GM19455 (cell line): ENCODE data around the gene ODF4.

Experiments
- ATAC-seq: cut with Tn5 transposase; IDR thresholded peaks from one replicate; pipeline ENCODE4 v1.9.1; 2021; ENCODE audit not compliant: unreplicated experiment

The ODF4 gene

GRCh38 chr17:8339540-8339939, at the start of gene ODF4:
TSS of gene ODF4 (plus strand) at chr17:8339840. CDS start at chr17:8340052, 212 bp downstream.
- no peak for ATAC-seq

- ATAC-seq = no peak
Observed at GRCh38 chr17:8290043-8290442, 49.6 kb upstream of the ODF4 start.

- no peak for ATAC-seq
Observed at GRCh38 chr17:8292639-8293395, 46.8 kb upstream of the ODF4 start.

- ATAC-seq = no peak
Observed at GRCh38 chr17:8294361-8294760, 45.3 kb upstream of the ODF4 start.

GRCh38 chr17:8294814-8295316, 44.8 kb upstream of the ODF4 start:
- ATAC-seq = no peak

GRCh38 chr17:8300226-8300625, 39.4 kb upstream of the ODF4 start:
- ATAC-seq = no peak

- no peak for ATAC-seq
Observed at GRCh38 chr17:8300627-8301242, 38.9 kb upstream of the ODF4 start.

- ATAC-seq = no peak
Observed at GRCh38 chr17:8310601-8311123, 29.0 kb upstream of the ODF4 start.

GRCh38 chr17:8311131-8311790, 28.4 kb upstream of the ODF4 start:
- ATAC-seq = no peak

- ATAC-seq = no peak
Observed at GRCh38 chr17:8312251-8312650, 27.4 kb upstream of the ODF4 start.

- no peak for ATAC-seq
Observed at GRCh38 chr17:8312726-8313600, 26.7 kb upstream of the ODF4 start.

GRCh38 chr17:8314797-8315763, 24.6 kb upstream of the ODF4 start:
- no peak for ATAC-seq

- ATAC-seq = no peak
Observed at GRCh38 chr17:8315764-8316217, 23.8 kb upstream of the ODF4 start.

GRCh38 chr17:8318010-8318935, 21.4 kb upstream of the ODF4 start:
- ATAC-seq = no peak

- ATAC-seq = no peak
Observed at GRCh38 chr17:8320262-8320661, 19.4 kb upstream of the ODF4 start.

GRCh38 chr17:8320990-8321389, 18.6 kb upstream of the ODF4 start:
- no peak for ATAC-seq

- ATAC-seq = no peak
Observed at GRCh38 chr17:8322061-8322460, 17.6 kb upstream of the ODF4 start.

GRCh38 chr17:8324132-8324531, 15.5 kb upstream of the ODF4 start:
- ATAC-seq = no peak
